GM11168 (cell line): ENCODE measurements around the gene ATP11C.
"Not testable (repeated sequence)": the region's sequence is repeated elsewhere in the genome, so short reads cannot be mapped to it uniquely, and the experiment has no call there.

ENCODE experiments used
- in situ Hi-C: fragments of 300-500 bp; cut with MboI; formaldehyde crosslinking; loops from one replicate; pipeline ENCODE4 v1.12.0; 2022; ENCODE audit warnings: low sequenced_read_pairs; ENCODE audit not compliant: unreplicated experiment

ATP11C gene

DNA sequence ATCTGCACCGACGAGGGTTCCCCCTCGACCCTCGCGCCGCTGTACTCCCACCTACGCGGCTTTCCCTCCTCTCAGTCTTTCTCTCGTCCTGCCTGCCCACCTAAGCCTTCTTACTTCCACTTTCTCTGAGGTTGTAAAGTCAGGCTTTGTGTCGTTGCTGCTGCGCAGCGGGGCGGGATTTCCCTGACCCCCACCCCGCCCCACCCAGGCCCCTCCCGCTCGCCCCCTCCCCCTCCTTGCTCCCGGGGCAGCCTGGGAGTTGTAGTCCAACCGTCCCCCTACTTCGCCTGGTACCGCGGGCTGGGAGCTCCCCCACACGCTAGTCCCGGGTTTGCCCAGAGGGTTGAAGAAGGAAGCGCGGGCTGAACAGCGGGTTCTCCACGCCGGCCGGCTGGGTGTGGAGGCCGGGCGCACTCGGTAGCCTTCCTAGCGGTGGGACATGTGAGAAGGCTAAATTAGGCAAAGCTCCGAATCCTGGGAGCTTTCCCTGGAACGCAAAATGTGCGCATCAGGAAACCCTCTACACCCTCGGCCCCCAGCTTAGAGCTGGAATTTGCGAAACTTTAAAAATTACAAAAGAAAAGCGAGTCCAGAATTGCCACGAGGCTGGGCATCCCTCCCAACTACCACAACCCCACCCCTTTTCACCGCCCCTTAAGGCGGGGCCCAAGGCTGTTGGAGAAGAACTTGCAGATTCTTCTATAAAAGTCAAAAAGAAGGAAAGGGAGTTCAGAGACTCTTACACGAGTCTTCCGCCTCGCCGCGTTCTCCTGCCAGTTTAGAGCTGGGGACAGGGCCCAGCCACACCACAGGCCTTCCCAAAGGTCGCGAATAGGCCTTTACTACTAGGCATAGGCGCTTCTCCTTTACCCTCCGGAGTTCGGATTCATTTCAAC is at the start of gene ATP11C:
ATP11C (minus strand) TSS at position 153 of the 896 bp plus-strand sequence. CDS start 1,011 bp downstream, outside the sequence.
- in situ Hi-C loops = no loop called here

GRCh38 chrX:139974471-139974870 is 41.6 kb upstream of the ATP11C start:
- in situ Hi-C loops = no loop called here

GRCh38 chrX:139972629-139973624 is 40.1 kb upstream of the ATP11C start:
- in situ Hi-C loops = no loop called here

DNA sequence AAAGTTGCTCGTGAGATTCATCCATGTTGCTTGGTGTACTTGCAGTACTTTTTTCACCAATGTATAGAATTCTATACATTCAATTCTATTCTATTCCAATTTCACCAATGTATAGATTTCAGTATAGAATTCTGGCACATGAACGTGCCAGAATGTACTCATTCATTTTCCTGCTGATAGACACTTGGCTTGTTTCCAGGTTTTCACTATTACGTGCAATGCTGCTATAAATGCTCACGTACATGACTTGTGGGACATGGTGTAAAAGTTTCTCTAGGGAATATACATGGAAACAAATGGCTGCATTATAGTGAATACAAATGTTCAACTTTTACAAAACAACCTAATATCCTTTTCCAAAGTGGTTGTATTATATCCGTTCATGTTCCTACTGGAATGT is 39.3 kb upstream of the ATP11C start:
- in situ Hi-C loops = no loop called here

DNA sequence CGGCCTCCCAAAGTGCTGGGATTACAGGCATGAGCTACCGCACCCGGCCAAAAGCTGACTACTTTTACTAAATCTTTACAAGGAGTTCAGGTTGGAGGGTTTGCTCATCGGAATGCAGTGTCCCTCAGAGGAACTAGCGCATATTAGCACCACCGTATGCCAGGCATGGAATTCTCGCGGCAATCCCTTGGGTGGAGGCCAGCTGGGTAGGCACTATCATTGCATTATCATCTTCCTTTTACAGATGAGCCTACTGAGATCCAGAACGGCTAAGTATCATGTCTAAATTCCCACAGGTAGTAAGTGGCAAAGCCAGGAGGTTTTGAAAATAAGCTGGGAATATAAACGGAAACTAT is 38.5 kb upstream of the ATP11C start:
- in situ Hi-C loops = no loop called here

- in situ Hi-C loops = no loop called here
Observed at GRCh38 chrX:139969286-139969685, 36.4 kb upstream of the ATP11C start.

- in situ Hi-C loops = no loop called here
Observed at GRCh38 chrX:139967750-139968149, 34.9 kb upstream of the ATP11C start.

- in situ Hi-C loops = no loop called here
Observed at GRCh38 chrX:139967300-139967699, 34.4 kb upstream of the ATP11C start.

GRCh38 chrX:139966159-139966558 is 33.3 kb upstream of the ATP11C start:
- in situ Hi-C loops = not testable (repeated sequence)

DNA sequence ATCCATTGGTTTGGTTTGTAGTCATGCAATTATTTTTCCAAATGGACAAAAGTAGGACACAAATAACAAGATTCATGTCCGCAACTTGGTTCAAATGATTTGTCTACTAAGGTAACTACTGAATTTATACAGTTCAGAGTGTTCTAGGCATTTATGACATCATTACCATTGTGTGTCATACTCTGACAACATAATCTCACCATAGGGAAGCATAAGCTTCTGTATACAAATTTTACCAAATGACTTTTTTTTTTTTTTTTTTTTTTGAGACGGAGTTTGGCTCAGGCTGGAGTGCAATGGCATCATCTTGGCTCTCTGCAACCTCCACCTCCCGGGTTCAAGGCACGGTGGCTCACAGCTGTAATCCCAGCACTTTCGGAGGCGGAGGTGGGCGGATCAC is 32.6 kb upstream of the ATP11C start, which contains the start of gene CXorf66:
CXorf66 (minus strand) TSS at position 101 of the 400 bp plus-strand sequence; CDS start at position 76, 25 bp downstream.
- in situ Hi-C loops = no loop called here

- in situ Hi-C loops = not testable (repeated sequence)
Observed at GRCh38 chrX:139961091-139961490, 28.2 kb upstream of the ATP11C start.

GRCh38 chrX:139949703-139950102 is 16.9 kb upstream of the ATP11C start:
- in situ Hi-C loops = loop anchor here (10.0 kb wide), 1 partner anchor 395 kb away; no protein-coding TSS in a partner anchor

DNA sequence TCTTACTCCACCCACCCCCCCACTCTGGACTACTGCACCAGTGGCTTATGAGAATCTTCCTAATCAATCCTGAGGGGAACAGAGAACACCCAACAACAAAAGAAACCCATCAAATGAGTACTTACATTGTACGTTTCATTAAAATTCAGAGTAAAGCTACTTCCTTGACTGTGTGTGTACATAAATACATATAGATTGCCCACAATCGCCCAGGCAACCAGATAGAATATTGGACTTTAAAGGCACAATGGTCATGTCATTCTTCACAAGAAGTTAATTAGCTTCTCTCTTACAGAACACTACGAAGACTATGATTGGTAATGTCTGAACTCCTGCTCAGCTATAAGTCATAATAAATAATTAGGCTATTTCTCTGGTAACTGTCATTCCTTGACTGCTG is 12.2 kb upstream of the ATP11C start:
- in situ Hi-C loops = loop anchor here (10.0 kb wide), 1 partner anchor 390 kb away; no protein-coding TSS in a partner anchor

DNA sequence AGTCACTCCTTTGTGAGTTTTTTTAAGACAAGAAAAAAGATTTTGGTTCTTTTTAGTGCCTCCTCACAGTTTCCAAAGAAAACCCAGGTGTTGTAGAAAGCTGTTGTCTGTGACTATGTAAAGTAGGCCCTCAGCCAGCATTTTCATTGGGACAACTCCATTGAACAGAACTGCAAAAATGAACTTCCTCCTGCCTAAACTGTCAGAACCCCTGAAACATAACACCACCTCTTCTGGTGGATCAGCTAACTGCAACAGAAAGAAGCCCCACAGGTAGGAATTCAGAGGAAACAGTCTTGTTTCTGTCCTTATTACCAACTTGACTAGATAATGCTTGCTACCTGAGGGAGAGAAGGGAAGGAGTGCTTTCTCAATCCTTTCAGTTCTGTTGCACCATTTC is 3.4 kb upstream of the ATP11C start:
- in situ Hi-C loops = no loop called here

DNA sequence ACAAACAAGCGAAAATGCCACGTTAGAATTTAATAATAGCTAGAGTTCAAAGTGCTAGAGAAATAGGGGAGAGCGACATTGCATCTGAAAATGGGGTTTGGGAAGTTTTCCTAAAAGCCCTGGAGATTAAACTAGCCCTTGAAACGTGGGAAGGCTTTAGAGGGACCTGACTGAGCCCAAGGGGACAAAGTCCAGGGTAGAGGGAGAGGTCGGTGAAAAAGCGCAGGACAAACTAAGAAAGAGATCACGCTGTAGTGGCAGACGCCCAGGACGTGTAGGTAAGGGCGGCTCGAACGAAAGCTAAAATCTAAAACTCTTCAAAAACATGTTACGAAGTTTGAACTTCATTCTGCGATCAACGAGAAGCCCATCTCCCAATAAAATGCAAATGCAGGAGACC is 1.1 kb upstream of the ATP11C start:
- in situ Hi-C loops = no loop called here

- in situ Hi-C loops = no loop called here
Observed at GRCh38 chrX:139932073-139932900, 566 bp downstream of the ATP11C start.

DNA sequence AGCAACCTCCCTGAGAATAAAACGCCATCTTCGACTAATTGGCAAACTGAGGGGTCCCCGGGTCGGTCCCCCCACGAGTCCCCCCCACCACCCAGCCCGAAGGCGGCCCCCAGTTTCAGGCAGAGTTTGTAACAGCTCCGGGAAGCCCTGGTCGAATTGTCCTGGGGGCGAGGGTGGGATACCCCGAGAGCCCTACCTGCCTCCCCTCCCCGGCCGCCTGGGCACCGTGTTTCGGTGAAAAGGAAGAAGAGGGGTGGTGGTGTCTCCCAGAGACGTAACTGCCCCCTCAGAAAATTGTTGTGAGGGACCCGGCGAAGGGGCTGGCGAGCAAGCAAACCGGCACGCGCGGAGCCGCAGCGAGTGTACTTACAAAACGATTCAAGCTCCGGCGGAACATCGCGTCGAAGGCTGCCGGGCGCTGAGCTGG is 1.2 kb downstream of the ATP11C start:
- in situ Hi-C loops = no loop called here

DNA sequence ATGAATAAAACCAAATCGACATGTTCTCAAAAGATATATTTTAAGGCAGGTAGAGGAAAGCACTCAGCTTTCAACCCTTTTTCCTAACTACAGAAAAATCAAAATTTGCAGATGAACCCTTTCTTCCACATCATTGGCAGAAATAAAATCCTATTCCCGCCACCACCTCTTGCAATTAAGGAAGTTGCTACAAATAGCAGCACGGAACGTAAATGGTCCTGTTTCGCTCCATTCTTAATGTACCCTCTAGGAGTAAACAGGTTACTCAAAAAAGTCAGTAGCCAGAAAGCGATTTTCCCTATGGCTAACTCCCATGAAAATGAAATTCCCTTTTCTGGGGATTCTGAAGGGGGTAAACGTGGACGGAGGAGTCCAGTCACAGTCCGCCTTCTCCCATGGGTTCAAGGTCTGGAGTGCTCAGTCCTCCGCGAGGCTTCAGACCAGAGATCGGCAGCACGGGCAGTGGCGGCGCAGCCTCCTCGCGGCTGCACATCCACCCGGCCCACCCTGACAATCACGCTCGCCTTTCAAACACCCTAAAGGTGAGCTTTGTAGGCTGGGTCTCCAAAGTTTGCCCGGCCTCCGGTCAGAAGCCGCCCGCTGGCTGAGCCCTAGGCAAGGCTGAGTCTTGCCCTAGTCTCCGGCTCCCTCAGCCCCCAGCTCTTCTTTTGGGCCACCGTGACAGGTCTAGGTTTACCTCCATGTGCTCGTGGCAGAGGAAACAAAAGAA is 1.8 kb downstream of the ATP11C start:
- in situ Hi-C loops = no loop called here

- in situ Hi-C loops = no loop called here
Observed at GRCh38 chrX:139930401-139930800, 2.5 kb downstream of the ATP11C start.
